Hematopoietic multipotent progenitor cell (in vitro differentiated cells): ENCODE data around the gene KLHL35. TPM values are rescaled to one million over a fixed set of nuclear protein-coding genes. Genes with fewer than 3 reads are reported as not detected.

Experiments used
- DNase-seq, 3 donors: peaks; one replicate each; pipeline ENCODE4 v3.0.0-alpha.2; 2011 to 2015; ENCODE audit warnings: low read depth in 2 of 3, low spot score in 2 of 3
- total RNA-seq: library from RNA; depleted of rRNA; stranded (reverse); fragments of >200 nt; gene quantifications from one replicate; pipeline ENCODE4 v1.2.3, GENCODE V29; 2012

Gene KLHL35
- 1.6 TPM for total RNA-seq

- DNase-seq = no peak
Observed at GRCh38 chr11:75432911-75433321, at the start of gene KLHL35. Gene KLHL35 (minus strand): TSS chr11:75433203. CDS start chr11:75430629, 2,574 bp downstream.

- no peak for DNase-seq
Observed at GRCh38 chr11:75481922-75482606, 49.1 kb upstream of the KLHL35 start.

- no peak for DNase-seq
Observed at GRCh38 chr11:75481223-75481921, 48.4 kb upstream of the KLHL35 start.

- DNase-seq = peak in 2 of 3 donors; percentile 21 to 54
Observed at GRCh38 chr11:75480185-75481175, 47.5 kb upstream of the KLHL35 start.

- no peak for DNase-seq
Observed at GRCh38 chr11:75479597-75480145, 46.7 kb upstream of the KLHL35 start.

GRCh38 chr11:75478783-75479596 is 46.0 kb upstream of the KLHL35 start:
- no peak for DNase-seq

- DNase-seq = peak in 2 of 3 donors; percentile 11 to 44
Observed at GRCh38 chr11:75477614-75477935, 44.6 kb upstream of the KLHL35 start.

- DNase-seq = no peak
Observed at GRCh38 chr11:75476739-75477613, 44.0 kb upstream of the KLHL35 start.

- DNase-seq = peak in 2 of 3 donors; percentile 18 to 37
Observed at GRCh38 chr11:75475767-75476650, 43.0 kb upstream of the KLHL35 start.

DNA sequence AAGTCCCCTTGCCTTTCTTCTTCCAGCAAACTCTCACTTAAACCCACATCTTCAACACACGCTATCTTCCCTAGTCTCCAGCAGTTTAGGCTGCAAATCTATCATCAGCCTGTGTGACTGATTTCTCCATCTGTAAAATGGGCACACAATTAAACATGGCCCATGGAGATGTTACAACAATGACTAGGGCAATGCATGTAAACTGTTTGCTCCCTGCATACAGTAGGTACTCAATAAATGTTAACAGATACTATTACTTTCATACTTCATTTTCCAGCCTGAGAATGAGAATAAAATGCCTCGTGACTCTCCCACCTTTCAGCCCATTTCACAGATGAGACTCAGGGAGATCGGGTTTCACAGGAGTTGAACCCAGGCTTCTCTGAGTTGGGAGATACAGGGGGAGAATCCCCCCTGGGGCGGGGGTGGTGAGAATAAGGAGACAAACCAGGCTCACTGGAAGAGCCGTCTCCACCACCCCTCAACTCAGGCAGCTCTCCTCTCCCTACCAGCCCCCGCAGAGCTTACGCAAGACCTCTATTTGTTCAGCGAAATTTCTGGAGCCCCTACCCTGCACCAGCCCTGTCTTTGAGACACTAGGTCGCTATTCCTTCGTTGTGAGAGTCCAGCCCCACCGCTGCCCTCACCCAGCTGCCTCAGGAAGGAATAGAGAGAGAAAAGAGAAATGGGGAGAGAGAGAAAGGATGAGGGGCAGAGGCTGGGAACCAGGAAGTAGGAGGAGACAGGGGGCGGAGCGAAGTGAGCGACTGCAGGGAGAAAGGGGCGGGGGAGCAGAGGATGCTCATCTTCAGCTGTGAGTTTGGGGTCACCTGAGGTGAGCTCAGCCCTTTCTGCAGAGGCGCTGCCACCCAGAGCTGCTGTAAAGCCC is 42.1 kb upstream of the KLHL35 start:
- DNase-seq = peak in 2 of 3 donors; percentile 27 to 50

- peak in 2 of 3 donors; percentile 42 to 64 for DNase-seq
Observed at GRCh38 chr11:75474240-75474639, 41.2 kb upstream of the KLHL35 start.

- DNase-seq = no peak
Observed at GRCh38 chr11:75473684-75474083, 40.7 kb upstream of the KLHL35 start.

DNA sequence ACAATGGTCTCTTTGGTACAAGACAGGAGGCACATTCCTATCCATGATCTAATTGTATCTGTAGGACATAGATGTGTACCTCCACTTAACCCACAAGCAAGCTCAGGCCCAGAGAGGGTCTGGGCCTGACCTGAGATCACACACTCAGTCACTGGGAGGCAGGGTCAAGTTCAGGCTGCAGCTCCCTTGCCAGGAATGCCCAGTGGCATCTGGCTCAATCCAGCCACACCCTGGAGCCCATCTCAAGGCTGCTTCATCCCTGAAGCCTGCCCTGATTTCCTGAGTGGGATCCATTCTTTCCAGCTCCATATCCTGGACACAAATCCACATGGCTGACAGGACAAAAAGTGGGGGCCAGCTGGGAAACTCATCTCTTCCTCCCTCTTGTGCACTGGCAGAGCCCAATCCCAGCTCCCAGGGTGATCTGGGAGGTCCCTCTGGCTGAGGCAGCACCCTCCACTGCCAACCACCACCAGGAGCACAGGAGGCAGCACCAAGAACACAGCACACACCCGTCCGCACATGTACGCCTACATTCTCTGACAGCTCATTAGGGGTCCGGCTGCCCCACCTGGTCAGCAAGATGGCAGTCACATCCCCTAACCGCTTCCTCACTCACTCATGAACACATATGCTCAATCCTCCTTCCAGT is 39.2 kb upstream of the KLHL35 start:
- DNase-seq = no peak

DNA sequence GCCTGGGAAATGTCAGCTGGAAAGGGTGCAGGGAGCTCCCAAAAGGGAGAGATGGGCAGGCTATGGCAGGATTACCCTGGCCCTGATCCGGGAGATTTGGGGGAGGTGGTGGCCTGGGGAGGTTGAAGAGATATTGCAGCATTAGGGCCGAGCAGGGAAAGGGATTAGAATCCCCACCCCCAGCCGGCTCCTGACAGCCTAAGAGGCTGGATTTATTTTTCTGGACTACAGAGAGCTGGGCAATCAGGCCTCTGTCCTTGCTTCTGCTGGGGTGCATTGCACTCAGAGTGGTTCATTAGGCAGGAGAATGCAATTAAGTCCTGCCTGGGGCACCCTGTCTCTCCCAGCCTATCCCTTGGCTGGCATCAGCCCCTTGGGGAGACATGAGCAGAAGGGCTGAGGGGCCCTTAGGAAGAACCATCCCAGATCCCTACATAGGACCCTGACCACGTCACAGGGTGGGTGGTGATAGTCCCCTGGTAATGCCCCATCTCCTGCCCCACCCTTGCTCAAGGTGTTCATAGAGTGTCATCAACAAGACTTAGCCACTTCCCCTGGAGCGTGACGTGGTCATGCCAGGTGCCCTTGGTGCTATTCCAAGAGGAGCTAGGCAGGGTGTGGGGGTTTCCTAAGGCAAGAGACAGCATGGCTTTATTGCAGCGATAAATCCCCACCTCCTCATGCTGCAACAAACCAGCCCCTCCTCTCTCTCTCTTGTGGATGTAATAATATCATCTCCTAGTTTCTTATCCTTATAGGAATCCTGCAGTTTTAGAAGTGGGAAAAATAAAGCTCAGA is 38.4 kb upstream of the KLHL35 start:
- no peak for DNase-seq

- no peak for DNase-seq
Observed at GRCh38 chr11:75470476-75471080, 37.6 kb upstream of the KLHL35 start.
